HG02571 (cell line): ENCODE data around the gene LIN28B.
"Not testable (repeated sequence)": the region's sequence is repeated elsewhere in the genome, so short reads cannot be mapped to it uniquely, and the experiment has no call there.

ENCODE experiments used
- ATAC-seq: cut with Tn5 transposase; IDR thresholded peaks from one replicate; pipeline ENCODE4 v1.9.1; 2021; ENCODE audit warnings: mild to moderate bottlenecking, moderate library complexity; ENCODE audit not compliant: unreplicated experiment

LIN28B gene, protein sequence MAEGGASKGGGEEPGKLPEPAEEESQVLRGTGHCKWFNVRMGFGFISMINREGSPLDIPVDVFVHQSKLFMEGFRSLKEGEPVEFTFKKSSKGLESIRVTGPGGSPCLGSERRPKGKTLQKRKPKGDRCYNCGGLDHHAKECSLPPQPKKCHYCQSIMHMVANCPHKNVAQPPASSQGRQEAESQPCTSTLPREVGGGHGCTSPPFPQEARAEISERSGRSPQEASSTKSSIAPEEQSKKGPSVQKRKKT

DNA sequence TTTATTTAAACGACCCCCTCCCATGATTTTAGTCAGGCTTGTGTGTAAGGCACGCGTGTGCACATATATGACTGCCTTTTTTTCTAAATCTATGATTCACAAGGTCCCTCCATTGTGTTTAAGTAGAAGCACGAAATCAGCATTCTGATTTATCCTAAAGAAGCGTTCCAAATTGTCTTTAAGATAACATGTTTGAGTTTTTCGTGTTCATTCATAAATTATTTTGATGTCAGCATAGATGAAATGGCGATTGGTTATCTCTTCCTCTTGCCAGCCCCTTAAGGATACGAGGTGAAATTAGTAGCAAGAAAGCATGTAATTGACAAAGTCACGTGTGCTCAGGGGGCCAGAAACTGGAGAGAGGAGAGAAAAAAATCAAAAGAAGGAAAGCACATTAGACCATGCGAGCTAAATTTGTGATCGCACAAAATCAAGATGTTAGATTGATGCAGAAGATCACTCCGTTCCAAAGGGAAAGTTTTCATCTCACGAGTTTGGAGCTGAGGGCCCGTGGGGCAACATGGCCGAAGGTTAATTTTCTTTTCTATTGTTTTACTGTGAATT, at the start of gene LIN28B:
Gene LIN28B, plus strand, starts transcription at position 377 of the 564 bp plus-strand sequence. Its CDS starts 144 bp downstream, at position 521.
- ATAC-seq = no peak

DNA sequence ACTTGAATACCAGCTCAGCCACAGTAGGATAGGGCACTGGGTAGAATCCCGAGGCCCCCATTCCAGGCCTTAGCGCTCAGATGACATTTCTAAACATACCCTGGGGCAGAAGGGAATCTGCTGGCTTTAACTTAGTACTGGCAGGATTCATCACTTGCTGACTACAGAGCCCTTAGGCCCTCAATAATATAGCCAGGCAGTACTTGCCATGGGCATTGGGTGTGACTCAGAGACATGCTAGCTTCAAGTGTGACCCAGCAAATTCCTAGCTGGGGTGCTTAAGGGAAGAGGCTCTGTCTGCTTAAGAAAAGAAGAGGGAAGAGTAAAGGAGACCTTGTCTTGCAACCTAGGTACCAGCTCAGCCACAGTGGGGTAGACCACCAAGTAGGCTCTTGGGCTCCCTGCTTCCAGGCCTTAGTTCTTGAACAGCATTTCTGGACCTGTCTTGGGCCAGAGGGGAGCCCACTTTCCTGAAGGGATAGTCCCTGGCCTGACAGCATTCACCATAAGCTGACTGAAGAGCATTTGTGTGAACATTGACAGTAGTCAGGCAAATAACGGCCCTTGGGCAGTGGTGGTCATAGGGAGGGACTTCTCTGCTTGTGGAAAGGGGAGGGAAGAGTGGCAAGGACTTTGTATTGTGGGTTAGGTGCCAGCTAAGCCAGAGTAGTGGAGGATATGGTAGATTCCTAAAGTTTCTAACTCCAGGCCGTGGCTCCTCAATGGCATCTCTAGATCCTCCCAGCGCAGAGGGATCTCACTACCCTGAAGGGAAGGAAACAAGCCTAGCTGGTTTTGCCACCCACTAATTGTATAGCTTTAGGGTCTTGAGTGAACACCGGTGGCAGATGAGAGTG, 48.6 kb upstream of the LIN28B start:
- no peak for ATAC-seq

DNA sequence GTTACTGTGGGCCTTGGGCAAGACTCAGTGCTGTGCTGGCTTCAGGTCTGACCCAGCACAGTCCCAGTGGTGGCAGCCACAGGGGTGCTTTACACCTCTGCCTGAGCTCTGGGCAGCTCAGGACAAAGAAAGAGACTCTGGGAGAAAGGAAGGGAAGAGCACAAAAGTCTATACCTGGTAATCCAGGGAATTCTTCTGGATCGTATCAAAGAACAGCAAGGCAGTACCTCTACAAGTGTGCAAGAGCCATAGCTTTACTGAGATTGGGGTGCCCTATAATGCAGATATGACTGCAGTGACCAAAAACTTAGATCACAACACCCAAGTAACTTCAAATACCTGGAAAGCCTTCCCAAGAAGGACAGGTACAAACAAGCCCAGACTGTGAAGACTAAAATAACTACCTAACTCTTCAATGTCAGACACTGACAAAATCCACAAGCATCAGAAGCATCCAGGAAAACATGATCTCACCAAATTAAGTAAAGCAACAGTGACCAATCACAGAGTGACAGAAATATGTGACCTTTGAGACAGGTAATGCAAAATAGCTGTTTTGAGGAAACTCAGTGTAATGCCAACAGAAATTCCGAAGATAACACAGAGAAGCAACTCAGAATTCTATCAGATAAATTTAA, 47.9 kb upstream of the LIN28B start:
- ATAC-seq = no peak

- no peak for ATAC-seq
Measured at GRCh38 chr6:104921896-104922295, 35.0 kb upstream of the LIN28B start.

- ATAC-seq = no peak
Measured at GRCh38 chr6:104928141-104928540, 28.8 kb upstream of the LIN28B start.

- ATAC-seq = no peak
Measured at GRCh38 chr6:104929353-104929752, 27.6 kb upstream of the LIN28B start.

- no peak for ATAC-seq
Measured at GRCh38 chr6:104930939-104931338, 26.0 kb upstream of the LIN28B start.

- ATAC-seq = no peak
Measured at GRCh38 chr6:104936766-104937535, 20.0 kb upstream of the LIN28B start.

DNA sequence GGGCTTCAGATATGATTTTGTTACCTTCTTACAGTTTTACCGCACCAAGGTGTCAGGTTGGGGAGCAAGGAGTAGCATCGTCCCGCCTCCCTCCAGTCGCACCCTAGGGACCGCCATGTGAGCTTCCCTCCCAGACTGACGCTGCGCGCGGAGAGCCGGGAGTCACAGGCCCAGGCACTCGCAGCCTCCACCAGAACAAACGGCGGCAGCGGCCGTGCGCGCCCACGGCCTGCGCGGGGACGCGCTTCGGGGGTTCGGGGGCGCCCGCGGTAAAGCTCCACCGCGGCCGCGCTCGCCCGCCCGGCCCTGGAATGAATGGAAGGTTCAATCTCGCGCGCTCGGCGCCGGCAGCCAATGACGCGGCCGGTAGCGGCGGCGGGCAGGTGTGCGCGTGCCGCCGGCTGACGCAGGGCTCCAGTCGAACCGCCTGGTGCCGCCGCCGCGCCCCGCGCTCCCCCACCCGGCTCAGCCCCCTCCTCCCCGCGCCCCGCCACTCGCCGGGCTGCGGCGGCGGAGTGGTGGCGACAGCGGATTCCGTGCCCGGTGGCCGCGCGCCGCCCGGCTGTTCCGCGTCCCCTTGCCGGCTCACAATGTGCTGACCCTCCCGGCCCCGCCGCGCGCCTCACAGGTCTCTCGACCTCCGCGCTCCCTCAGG, 16.5 kb upstream of the LIN28B start:
- ATAC-seq = no peak

DNA sequence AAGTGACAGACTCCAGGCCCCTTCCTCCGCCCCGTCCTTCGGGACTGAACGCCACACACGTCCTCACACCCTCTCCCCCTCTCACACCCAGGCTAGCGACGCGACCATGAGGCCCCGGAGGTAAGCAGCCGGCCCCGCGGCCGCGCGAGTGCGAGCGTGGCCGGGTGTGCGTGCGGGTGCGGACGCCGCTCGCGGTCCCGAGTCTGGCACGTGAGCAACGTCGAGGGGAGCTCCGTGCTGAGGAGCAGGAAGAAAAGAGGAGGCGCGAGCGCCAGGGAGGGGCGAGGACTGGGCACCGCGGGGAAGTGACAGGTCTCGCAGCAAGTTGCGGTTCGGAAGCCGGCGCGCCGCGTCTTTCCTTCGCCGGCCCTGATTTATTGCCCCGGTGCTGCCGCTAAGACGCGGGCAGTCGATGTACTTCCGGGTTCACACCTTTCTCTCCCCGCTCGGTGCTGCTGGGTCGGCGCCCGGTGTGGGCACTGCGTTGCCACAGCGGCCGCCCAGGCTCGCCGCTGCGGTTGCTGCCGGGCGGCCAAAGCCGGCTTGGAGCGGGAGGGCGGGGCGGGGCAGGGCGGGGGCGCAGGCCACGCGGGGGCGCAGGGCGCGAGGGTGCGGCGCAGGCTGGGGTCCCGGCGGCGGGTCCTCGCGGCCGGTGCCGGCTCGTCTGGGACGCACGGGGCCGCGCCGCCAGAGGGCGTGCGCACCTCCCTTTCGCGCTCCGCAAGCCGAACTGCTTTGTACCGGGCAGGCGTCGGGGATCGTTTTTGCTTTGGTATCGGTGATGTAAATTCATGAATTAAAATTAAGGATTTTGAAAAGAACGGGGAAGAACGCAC, 15.8 kb upstream of the LIN28B start:
- no peak for ATAC-seq

DNA sequence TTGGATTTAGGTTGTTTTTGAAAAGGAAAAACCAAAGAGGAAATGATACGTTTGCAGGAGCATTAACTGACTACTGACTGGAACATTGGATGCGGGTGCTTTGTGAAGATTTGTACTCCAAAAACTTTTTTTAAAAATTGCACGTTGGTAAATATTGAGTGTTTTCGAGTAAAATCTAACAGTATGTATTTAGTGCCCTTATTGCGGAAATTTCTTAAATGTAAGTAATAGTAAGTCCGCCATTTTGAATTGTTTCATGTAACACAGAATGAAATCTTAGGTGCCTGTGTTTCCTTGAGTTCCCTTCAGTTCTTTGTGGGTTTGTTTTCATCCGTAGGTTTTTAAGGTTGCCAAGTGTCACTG, 15.2 kb upstream of the LIN28B start:
- no peak for ATAC-seq

- no peak for ATAC-seq
Measured at GRCh38 chr6:104943781-104944180, 13.1 kb upstream of the LIN28B start.

- ATAC-seq = no peak
Measured at GRCh38 chr6:104949206-104949605, 7.7 kb upstream of the LIN28B start.

DNA sequence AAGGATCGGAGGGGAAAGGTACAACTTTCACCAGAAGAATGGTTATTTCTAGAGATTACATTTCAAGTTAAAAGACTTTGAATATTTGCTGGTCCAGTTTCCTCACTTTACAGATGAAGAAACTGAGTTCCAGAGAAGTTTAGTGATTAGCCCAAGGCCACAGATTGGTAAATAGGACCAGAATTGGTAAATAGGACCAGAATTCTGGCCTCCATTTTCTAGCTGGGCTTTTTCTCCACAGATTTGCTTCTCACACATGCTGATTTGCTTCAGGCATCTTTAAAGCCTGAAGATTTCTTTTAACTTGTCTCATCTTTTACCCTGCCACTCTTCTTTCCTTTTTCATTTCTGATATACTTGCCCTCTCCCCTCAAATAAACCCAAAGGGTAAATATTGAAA, 5.2 kb upstream of the LIN28B start:
- ATAC-seq = no peak

- no peak for ATAC-seq
Measured at GRCh38 chr6:104952911-104953399, 4.0 kb upstream of the LIN28B start.

- not testable (repeated sequence) for ATAC-seq
Measured at GRCh38 chr6:104953400-104954189, 3.3 kb upstream of the LIN28B start.

DNA sequence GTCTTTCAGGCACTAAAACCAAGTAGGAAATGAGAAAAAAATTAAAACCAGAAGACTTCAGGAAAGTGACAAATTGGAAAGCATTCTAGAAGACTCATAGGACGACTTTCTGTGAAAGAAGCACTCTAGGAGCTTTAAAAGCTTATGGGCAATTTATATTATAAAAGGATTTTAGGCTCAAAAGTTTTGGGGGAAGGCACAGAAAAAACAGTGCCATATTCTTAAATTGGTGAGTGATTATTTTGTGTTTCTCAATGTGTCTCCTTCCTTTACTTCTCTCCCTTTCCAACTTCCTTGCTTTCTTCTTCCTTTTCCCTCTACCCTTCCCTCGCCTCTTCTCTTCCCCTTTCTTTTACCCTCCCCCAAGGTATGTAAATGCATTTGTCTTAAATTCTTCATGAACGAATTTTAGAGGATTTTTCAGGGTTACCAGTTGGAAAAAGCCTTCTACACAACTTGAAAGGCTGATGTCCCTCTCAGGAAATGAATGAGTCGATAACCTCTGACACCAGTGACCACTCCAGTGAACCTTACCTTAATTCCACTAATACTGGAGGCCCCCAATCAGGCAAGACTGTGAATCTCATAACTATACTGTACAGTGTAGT, 2.6 kb upstream of the LIN28B start:
- ATAC-seq = no peak

- ATAC-seq = no peak
Measured at GRCh38 chr6:104955491-104955890, 1.4 kb upstream of the LIN28B start.
